ENCODE data around the gene TMEM125. TPM values are rescaled to one million over a fixed set of nuclear protein-coding genes. Genes with fewer than 3 reads are reported as not detected.

TMEM125 gene
- total and polyA plus RNA-seq, 4 donors = 7.5 to 19.3 (median 10.5) TPM

DNA sequence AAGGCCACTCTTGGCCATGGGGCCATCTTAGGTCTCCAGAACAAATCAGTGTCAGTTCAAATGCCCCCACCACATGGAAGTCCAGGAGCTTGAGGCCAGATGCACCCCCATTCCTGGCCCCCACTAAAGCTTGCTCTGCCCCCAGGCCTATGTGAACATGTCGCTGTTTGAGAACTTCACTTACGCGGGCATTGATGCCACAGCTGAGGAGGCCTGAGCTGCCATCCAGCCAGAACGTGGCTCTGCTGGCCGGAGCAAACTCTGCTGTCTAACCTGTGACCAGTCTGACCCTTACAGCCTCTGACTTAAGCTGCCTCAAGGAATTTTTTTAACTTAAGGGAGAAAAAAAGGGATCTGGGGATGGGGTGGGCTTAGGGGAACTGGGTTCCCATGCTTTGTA lies 52.7 kb downstream of the TMEM125 start:
- Histone ChIP-seq H3K4me1 (ENCODE audit: control insufficient read depth, insufficient read depth, low read length) (peaks cover 5% of the 10 kb centered on the region), H3K27me3 (ENCODE audit: control insufficient read depth, insufficient read depth, low read length) (no peaks in the 10 kb centered on the region), H3K4me3 (ENCODE audit: low read depth, low read length) (no peak overlapping the region), H3K27ac (ENCODE audit: low read depth, low read length) (no peak overlapping the region), H3K36me3 (ENCODE audit: control insufficient read depth, insufficient read depth, low read length) (no peaks in the 10 kb centered on the region), H3K9me3 (ENCODE audit: control insufficient read depth, insufficient read depth, low read length) (no peaks in the 10 kb centered on the region)
- DNase-seq (ENCODE audit: low read depth in 4 of 6, low spot score in 6 of 6) = no peak
- 93% methylated on average over 5 of the region's 5 CpGs for whole genome bisulfite sequencing (ENCODE audit: insufficient coverage)

Other genes starting within 250 kb of the TMEM125 start
- 10 to 100 TPM; 35.7 to 66.6 TPM for gene EBNA1BP2, start 97.7 kb upstream of the TMEM125 start, total RNA-seq
- gene EBNA1BP2, start 97.7 kb upstream of the TMEM125 start, polyA plus RNA-seq (ENCODE audit: insufficient read length in 2 of 2) = 10 to 100 TPM; 66.2 to 68.0 TPM
- gene CFAP57, start 97.7 kb upstream of the TMEM125 start, total RNA-seq = 1 to 10 TPM; 2.9 to 6.9 TPM
- gene CFAP57, start 97.7 kb upstream of the TMEM125 start, polyA plus RNA-seq (ENCODE audit: insufficient read length in 2 of 2) = 1 to 10 TPM; 4.5 to 6.3 TPM
- gene C1orf210, start 15.6 kb downstream of the TMEM125 start, total RNA-seq = under 1 TPM in 1 of 2 donors, not detected in 1; 0.10 TPM
- gene C1orf210, start 15.6 kb downstream of the TMEM125 start, polyA plus RNA-seq (ENCODE audit: insufficient read length in 2 of 2) = under 1 TPM in 1 of 2 donors, not detected in 1; 0.18 TPM
- 10 to 100 TPM; 16.3 to 32.3 TPM for gene TIE1, start 31.0 kb downstream of the TMEM125 start, total RNA-seq
- gene TIE1, start 31.0 kb downstream of the TMEM125 start, polyA plus RNA-seq (ENCODE audit: insufficient read length in 2 of 2) = 10 to 100 TPM; 24.5 to 27.5 TPM
- under 1 TPM; 0.11 to 0.30 TPM for gene MPL, start 67.8 kb downstream of the TMEM125 start, total RNA-seq
- 1 to 10 TPM in 1 of 2 donors, under 1 TPM in 1; 0.51 to 1.2 TPM for gene MPL, start 67.8 kb downstream of the TMEM125 start, polyA plus RNA-seq (ENCODE audit: insufficient read length in 2 of 2)
- 10 to 100 TPM; 11.1 to 16.3 TPM for gene CDC20, start 89.0 kb downstream of the TMEM125 start, total RNA-seq
- 10 to 100 TPM; 19.5 to 21.6 TPM for gene CDC20, start 89.0 kb downstream of the TMEM125 start, polyA plus RNA-seq (ENCODE audit: insufficient read length in 2 of 2)
- 10 to 100 TPM; 50.5 to 66.5 TPM for gene ELOVL1, start 98.0 kb downstream of the TMEM125 start, total RNA-seq
- gene ELOVL1, start 98.0 kb downstream of the TMEM125 start, polyA plus RNA-seq (ENCODE audit: insufficient read length in 2 of 2) = 100 to 1,000 TPM in 1 of 2 donors, 10 to 100 TPM in 1; 88.2 to 101 TPM
- 10 to 100 TPM; 31.1 to 39.7 TPM for gene MED8, start 119.8 kb downstream of the TMEM125 start, total RNA-seq
- 10 to 100 TPM; 39.2 to 45.7 TPM for gene MED8, start 119.8 kb downstream of the TMEM125 start, polyA plus RNA-seq (ENCODE audit: insufficient read length in 2 of 2)
- gene SZT2, start 119.9 kb downstream of the TMEM125 start, total RNA-seq = 10 to 100 TPM; 26.9 to 28.6 TPM
- gene SZT2, start 119.9 kb downstream of the TMEM125 start, polyA plus RNA-seq (ENCODE audit: insufficient read length in 2 of 2) = 10 to 100 TPM; 23.1 to 37.8 TPM
- 10 to 100 TPM; 23.4 to 88.1 TPM for gene HYI, start 183.9 kb downstream of the TMEM125 start, total RNA-seq
- 10 to 100 TPM; 51.9 to 63.7 TPM for gene HYI, start 183.9 kb downstream of the TMEM125 start, polyA plus RNA-seq (ENCODE audit: insufficient read length in 2 of 2)

All from spinal cord (tissue), 10 donors.